Cardiac septum (tissue), 1 donor: ENCODE measurements around the gene NCKAP5. TPM values are rescaled to one million over a fixed set of nuclear protein-coding genes. Genes with fewer than 3 reads are reported as not detected.

Experiments
- DNase-seq: peaks from one replicate; pipeline ENCODE4 v3.0.0-alpha.2; 2020; ENCODE audit warnings: low spot score
- intact Hi-C: fragments of 100-400 bp; cut with DNase I; formaldehyde crosslinking; loops from one replicate; pipeline ENCODE4 v1.14.0; 2022
- total RNA-seq: library from RNA; stranded (reverse); fragmentation: NEBNext Ultra II Directional; extraction: Animal tissue kit (Norgen Biotek cat#: 25700); gene quantifications from one replicate; pipeline ENCODE4 v1.2.1, GENCODE V29; 2021
- donor health status: DM: no; HTN: no; CAD: no.

NCKAP5 gene
- total RNA-seq, 1 donor from 2014 or later: 10.6 TPM

DNA sequence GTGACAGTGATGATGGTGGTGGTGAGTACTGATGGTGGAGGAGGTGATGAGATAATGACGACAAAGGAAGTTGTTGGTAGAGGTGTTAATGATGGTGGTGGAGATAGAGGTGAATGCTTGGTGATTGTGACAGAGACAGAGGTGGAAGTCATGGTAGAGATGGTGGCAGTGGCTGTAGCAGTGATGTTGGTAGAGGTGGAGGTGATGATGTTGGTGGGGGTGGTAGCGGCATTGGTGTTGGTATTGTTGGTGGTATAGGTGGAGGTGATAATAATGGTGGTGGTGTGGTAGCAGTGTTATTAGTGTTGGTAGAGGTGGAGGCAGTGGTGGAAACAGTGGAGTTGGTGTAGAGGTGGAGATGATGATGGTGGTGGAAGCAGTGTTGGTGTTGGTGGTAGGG, 934.6 kb downstream of the NCKAP5 start:
- intact Hi-C loops: no loop called here
- DNase-seq: no peak

DNA sequence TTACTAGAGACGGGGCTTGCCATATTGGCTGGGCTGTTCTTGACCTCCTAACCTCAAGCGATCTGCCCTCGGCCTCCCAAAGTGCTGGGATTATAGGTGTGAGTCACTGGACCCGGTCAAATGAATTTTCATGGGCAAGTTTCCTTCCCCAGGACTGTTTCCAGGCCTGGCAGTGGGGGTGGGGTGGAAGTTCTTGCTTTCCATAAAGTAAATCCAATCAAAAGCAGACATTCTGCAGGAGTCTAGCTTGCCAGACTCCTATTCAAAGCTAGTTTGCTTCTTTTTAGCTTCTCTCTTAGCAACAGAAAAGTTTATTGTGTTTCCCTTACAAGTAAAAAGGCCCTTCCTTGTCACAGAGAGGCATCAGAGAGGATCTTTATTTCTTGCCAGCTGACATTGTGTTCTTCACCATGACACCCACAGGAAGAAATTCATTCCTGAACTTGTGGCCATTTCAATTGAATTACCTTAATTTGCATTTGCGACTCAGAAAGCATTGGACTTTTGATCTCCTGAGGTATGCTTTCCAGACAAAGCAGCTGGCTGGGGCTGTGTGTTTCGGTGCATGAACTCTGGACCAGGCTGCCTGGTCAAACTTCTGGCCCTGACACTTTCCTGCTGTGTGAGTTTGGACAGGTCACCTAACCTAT, 936.1 kb downstream of the NCKAP5 start:
- intact Hi-C loops: no loop called here

DNA sequence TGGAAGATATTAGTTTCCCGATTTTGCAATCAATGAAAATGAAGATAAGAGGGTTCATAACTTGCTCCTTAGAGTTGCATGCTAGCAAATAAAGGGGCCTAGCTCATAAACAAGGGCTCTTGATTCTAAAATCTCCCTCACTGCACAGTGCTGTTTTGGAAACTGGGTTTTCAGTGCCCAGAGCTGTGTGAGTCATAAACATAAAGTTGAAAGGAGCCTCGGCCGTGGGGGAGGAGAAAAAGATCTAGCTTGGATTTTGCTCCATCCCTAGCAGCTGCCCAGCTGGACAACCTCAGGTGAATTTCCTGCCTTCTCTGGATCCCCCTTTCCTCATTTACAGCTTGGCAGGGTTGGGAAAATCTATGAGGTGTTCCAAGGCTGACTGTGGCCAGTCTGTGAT, 940.7 kb downstream of the NCKAP5 start:
- no peak for DNase-seq
- intact Hi-C loops: no loop called here

More for the DNA sequence above, 936.1 kb downstream of the NCKAP5 start:
- no peak for DNase-seq

DNA sequence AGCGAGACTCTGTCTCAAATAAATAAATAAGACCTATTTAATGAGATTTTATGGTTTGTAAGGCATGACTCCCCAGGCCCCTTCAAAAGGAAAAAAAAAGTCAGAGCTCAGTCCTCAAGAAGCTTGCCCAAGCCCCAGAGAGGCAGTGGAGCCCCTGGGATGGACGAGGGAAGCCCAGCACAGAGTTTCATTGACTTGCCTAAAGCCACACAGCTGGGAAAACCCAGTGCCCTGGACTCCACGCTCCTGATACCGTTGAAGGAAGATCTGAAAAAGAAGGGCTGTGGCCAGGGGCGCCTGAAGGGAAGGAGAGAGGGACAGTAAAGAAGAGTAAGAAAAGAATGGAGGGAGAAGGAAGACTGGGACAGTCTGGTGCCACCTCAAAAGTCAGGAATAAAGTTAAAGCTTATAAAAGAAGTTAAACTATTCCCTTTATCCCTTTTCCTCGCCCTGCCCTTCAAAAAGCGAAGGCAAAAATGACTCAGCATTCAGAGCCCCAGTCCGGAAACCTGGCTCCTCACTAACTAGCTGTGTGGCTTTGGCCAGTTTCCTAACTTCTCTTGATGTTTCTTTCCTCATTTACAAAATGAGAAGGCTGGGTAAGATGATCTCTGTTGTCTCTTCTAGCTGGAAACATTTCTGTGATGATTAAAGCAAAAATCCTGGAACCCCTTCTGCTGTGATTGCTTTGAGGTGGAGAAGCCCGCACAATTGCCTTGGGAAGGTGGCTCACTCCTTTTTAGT, 945.0 kb downstream of the NCKAP5 start:
- intact Hi-C loops: no loop called here
- DNase-seq: no peak
